SK-N-SH (cell line): ENCODE results near the gene NNAT. TPM values are rescaled to one million over a fixed set of nuclear protein-coding genes. Genes with fewer than 3 reads are reported as not detected.

Source experiments
- CTCF ChIA-PET: fragments of 300-600, 350-600 bp; formaldehyde crosslinking; extraction: SDS; loops from one replicate; lab custom pipeline; 2021; lab: Yijun Ruan, JAX
- POLR2A ChIA-PET: fragments of 350-600 bp; sonication (Branson Sonifier 250); formaldehyde crosslinking; extraction: SDS; loops from one replicate; lab custom pipeline; 2020; ENCODE audit warnings: antibody characterized with exemption, inconsistent platforms; lab: Yijun Ruan, JAX
- DNase-seq: peaks from one replicate; pipeline ENCODE4 v3.0.0; 2012
- H2AFZ ChIP-seq: fragments of 200-600 bp; sonication (generic); 2 replicates; pipeline ENCODE4 v1.8.1; 2016; ENCODE audit warnings: antibody characterized with exemption, mild to moderate bottlenecking, low read depth
- H3F3A ChIP-seq: fragments of 200-600 bp; sonication (generic); replicated peaks from 2 replicates; pipeline ENCODE3; 2016; ENCODE audit warnings: antibody characterized with exemption, mild to moderate bottlenecking; ENCODE audit not compliant: insufficient read depth
- H3K27ac ChIP-seq, 2 experiments: fragments of 200-500 bp in 1 of 2; fragments of 200-600 bp in 1 of 2; sonication (Bioruptor generic) in 1 of 2; sonication (generic), shearing (Covaris generic) in 1 of 2; 2 replicates each; pipeline versions ENCODE4 v1.5.1 to v1.6.1; 2014 to 2016; ENCODE audit warnings: low read depth in 2 of 2, inconsistent platforms in 1 of 2, low read length in 1 of 2, mild to moderate bottlenecking in 1 of 2, mixed read lengths in 1 of 2
- H3K27me3 ChIP-seq: fragments of 200-600 bp; sonication (generic), shearing (Covaris generic); 2 replicates; pipeline ENCODE4 v1.6.1; 2016; ENCODE audit warnings: mixed run types; ENCODE audit not compliant: insufficient read depth
- H3K36me3 ChIP-seq, 2 experiments: fragments of 200-500 bp in 1 of 2; fragments of 200-600 bp in 1 of 2; sonication (Bioruptor generic) in 1 of 2; sonication (generic) in 1 of 2; replicated peaks in 1 of 2; 2 replicates each; pipeline versions ENCODE3 to v1.5.1; 2014 to 2016; ENCODE audit warnings: low read length in 1 of 2, mild to moderate bottlenecking in 1 of 2; ENCODE audit not compliant: insufficient read depth in 2 of 2, control insufficient read depth in 1 of 2
- H3K4me1 ChIP-seq, 2 experiments: fragments of 200-500 bp in 1 of 2; fragments of 200-600 bp in 1 of 2; sonication (Bioruptor generic) in 1 of 2; sonication (generic), shearing (Covaris generic) in 1 of 2; 2 replicates each; pipeline versions ENCODE4 v1.5.1 to v1.6.1; 2014 to 2016; ENCODE audit warnings: low read depth in 1 of 2, low read length in 1 of 2, mixed run types in 1 of 2; ENCODE audit not compliant: insufficient read depth in 2 of 2, control insufficient read depth in 1 of 2
- H3K4me2 ChIP-seq: fragments of 200-600 bp; sonication (generic), shearing (Covaris generic); 2 replicates; pipeline ENCODE4 v1.6.1; 2017; ENCODE audit warnings: mixed run types
- H3K4me3 ChIP-seq, 2 experiments: fragments of 200-500 bp in 1 of 2; fragments of 200-600 bp in 1 of 2; sonication (Bioruptor generic) in 1 of 2; sonication (generic), shearing (Covaris generic) in 1 of 2; 2 replicates each; pipeline versions ENCODE4 v1.5.1 to v1.8.1; 2014 to 2016; ENCODE audit warnings: low read depth in 2 of 2, inconsistent platforms in 1 of 2, low read length in 1 of 2, mild to moderate bottlenecking in 1 of 2, mixed read lengths in 1 of 2, moderate library complexity in 1 of 2
- H3K79me2 ChIP-seq: fragments of 200-600 bp; sonication (generic); 2 replicates; pipeline ENCODE4 v1.8.1; 2017; ENCODE audit warnings: mild to moderate bottlenecking; ENCODE audit not compliant: insufficient read depth
- H3K9ac ChIP-seq: fragments of 200-600 bp; sonication (generic); 2 replicates; pipeline ENCODE4 v1.6.1; 2017; ENCODE audit warnings: mixed run types
- H3K9me2 ChIP-seq: fragments of 200-600 bp; sonication (generic); 2 replicates; pipeline ENCODE4 v1.6.1; 2017; ENCODE audit warnings: mixed run types
- H3K9me3 ChIP-seq: fragments of 200-600 bp; sonication (generic); 2 replicates; pipeline ENCODE4 v1.6.1; 2017; ENCODE audit warnings: mixed run types, mild to moderate bottlenecking, moderate library complexity
- H4K20me1 ChIP-seq: fragments of 200-600 bp; sonication (generic); 2 replicates; pipeline ENCODE4 v1.6.1; 2017; ENCODE audit warnings: mild to moderate bottlenecking, mixed run types; ENCODE audit not compliant: insufficient read depth
- ELF1 ChIP-seq: IDR thresholded peaks from 2 replicates; pipeline ENCODE4 v1.4.0; 2012
- EP300 ChIP-seq, 2 experiments: IDR thresholded peaks; 2 replicates each; pipeline versions ENCODE4 v1.4.0 to v1.6.1; 2012; ENCODE audit warnings: borderline replicate concordance in 1 of 2, low read depth in 1 of 2, low read length in 1 of 2
- GABPA ChIP-seq: IDR thresholded peaks from 2 replicates; pipeline ENCODE4 v1.4.0; 2012; ENCODE audit warnings: low read depth, mild to moderate bottlenecking
- GATA2 ChIP-seq: sonication (generic); formaldehyde crosslinking; IDR thresholded peaks from 2 replicates; pipeline ENCODE4 v1.5.0; 2020; ENCODE audit warnings: mild to moderate bottlenecking, missing genetic modification reagents
- JUND ChIP-seq: IDR thresholded peaks from 2 replicates; pipeline ENCODE4 v1.4.0; 2012
- MEF2A ChIP-seq: IDR thresholded peaks from 2 replicates; pipeline ENCODE4 v1.4.0; 2012; ENCODE audit warnings: low read depth, borderline replicate concordance
- MXI1 ChIP-seq: IDR thresholded peaks from 2 replicates; pipeline ENCODE4 v1.6.1; 2012; ENCODE audit warnings: mild to moderate bottlenecking, low read depth, low read length, improper control_type of control experiment
- NRF1 ChIP-seq: IDR thresholded peaks from 2 replicates; pipeline ENCODE4 v1.6.1; 2012; ENCODE audit warnings: low read depth, mild to moderate bottlenecking, low read length
- RAD21 ChIP-seq: IDR thresholded peaks from 2 replicates; pipeline ENCODE4 v1.6.1; 2012; ENCODE audit warnings: mild to moderate bottlenecking, low read length
- RFX5 ChIP-seq: IDR thresholded peaks from 2 replicates; pipeline ENCODE4 v1.6.1; 2012; ENCODE audit warnings: mild to moderate bottlenecking, improper control_type of control experiment, low read length
- RXRA ChIP-seq: IDR thresholded peaks from 2 replicates; pipeline ENCODE4 v1.4.0; 2012; ENCODE audit warnings: low read depth, mild to moderate bottlenecking, borderline replicate concordance
- SMC3 ChIP-seq: IDR thresholded peaks from 2 replicates; pipeline ENCODE4 v1.6.1; 2012; ENCODE audit warnings: low read depth, low read length, improper control_type of control experiment
- TCF12 ChIP-seq: IDR thresholded peaks from 2 replicates; pipeline ENCODE4 v1.4.0; 2012
- TEAD4 ChIP-seq: IDR thresholded peaks from 2 replicates; pipeline ENCODE4 v1.4.0; 2012; ENCODE audit warnings: mild to moderate bottlenecking, borderline replicate concordance; ENCODE audit not compliant: insufficient read depth
- YY1 ChIP-seq: IDR thresholded peaks from 2 replicates; pipeline ENCODE4 v1.4.0; 2012; ENCODE audit warnings: low read depth, mild to moderate bottlenecking
- WGBS: methylation state at CpG from one replicate; pipeline ENCODE4 v1.1.6; 2017; ENCODE audit warnings: low lambda C conversion rate; 5-methylcytosine and 5-hydroxymethylcytosine counted together
- polyA plus RNA-seq, 3 experiments: library from polyadenylated mRNA; depleted of rRNA; stranded (reverse); fragments of >200 nt; gene quantifications; 2 replicates each; pipeline ENCODE4 v1.2.3, GENCODE V29; 2012
- TF ChIP-seq, protein P1 (sequence below): IDR thresholded peaks from 2 replicates; pipeline ENCODE4; 2012
- TF ChIP-seq, protein P2 (sequence below): IDR thresholded peaks from 2 replicates; pipeline ENCODE4 v1.4.0; 2012; ENCODE audit warnings: low read depth, borderline replicate concordance
- TF ChIP-seq, protein P3 (sequence below): IDR thresholded peaks from 2 replicates; pipeline ENCODE4 v1.4.0; 2012; ENCODE audit warnings: low read depth, borderline replicate concordance
- TF ChIP-seq, protein P4 (sequence below): fragments of 200-600 bp; sonication (generic); IDR thresholded peaks from 2 replicates; pipeline ENCODE4 v1.6.1; 2017; ENCODE audit warnings: antibody characterized with exemption, mild to moderate bottlenecking, moderate library complexity
- TF ChIP-seq, protein P5 (sequence below): IDR thresholded peaks from 2 replicates; pipeline ENCODE4 v1.6.1; 2012; ENCODE audit warnings: mild to moderate bottlenecking, low read depth, low read length, moderate library complexity

Gene NNAT
- polyA plus RNA-seq, 1 of the 3 experiments (the other 2 are of a cell fraction): 6.7 TPM

DNA sequence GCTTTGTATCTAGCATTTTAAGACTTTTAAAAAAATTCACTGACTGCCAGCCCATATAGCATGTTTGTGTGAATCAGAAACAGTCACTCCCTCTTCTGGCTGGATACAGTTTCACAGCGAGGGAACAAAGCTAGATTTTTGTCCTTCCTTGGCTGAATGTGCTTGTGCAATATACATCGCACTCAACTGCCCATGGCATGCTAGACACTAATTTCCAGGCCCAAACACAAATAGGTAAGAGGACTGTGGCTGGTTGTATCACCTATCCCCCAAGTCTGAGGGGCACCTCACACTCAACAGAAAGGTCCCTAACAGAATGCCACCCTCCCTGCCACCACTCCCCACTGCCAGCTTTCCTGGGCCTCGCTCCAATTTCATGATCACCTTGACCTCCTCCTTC lies 22.8 kb downstream of the NNAT start:
- Histone ChIP-seq H3K27me3 (peaks cover 7% of the 10 kb centered on the region; the same call in 1 of the 2 replicates), H4K20me1 (no peaks in the 10 kb centered on the region), H3K4me3 (no peak overlapping the region), H3K9ac (no peak overlapping the region), H2AFZ (no peak overlapping the region), H3K4me1 (no peaks in the 10 kb centered on the region), H3K79me2 (no peaks in the 10 kb centered on the region), H3K9me2 (no peaks in the 10 kb centered on the region), H3K36me3 (no peaks in the 10 kb centered on the region), H3K4me2 (no peak overlapping the region), H3F3A (no peaks in the 10 kb centered on the region), H3K27ac (no peak overlapping the region), H3K9me3 (no peaks in the 10 kb centered on the region)
- POLR2A ChIA-PET: no interaction called here
- 63% methylated on average over 3 of the region's 3 CpGs for WGBS
- peak; percentile 52 for DNase-seq
- TF ChIP-seq, protein P1, sequence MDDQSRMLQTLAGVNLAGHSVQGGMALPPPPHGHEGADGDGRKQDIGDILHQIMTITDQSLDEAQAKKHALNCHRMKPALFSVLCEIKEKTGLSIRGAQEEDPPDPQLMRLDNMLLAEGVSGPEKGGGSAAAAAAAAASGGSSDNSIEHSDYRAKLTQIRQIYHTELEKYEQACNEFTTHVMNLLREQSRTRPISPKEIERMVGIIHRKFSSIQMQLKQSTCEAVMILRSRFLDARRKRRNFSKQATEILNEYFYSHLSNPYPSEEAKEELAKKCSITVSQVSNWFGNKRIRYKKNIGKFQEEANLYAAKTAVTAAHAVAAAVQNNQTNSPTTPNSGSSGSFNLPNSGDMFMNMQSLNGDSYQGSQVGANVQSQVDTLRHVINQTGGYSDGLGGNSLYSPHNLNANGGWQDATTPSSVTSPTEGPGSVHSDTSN: no peak
- TF ChIP-seq, protein P2, sequence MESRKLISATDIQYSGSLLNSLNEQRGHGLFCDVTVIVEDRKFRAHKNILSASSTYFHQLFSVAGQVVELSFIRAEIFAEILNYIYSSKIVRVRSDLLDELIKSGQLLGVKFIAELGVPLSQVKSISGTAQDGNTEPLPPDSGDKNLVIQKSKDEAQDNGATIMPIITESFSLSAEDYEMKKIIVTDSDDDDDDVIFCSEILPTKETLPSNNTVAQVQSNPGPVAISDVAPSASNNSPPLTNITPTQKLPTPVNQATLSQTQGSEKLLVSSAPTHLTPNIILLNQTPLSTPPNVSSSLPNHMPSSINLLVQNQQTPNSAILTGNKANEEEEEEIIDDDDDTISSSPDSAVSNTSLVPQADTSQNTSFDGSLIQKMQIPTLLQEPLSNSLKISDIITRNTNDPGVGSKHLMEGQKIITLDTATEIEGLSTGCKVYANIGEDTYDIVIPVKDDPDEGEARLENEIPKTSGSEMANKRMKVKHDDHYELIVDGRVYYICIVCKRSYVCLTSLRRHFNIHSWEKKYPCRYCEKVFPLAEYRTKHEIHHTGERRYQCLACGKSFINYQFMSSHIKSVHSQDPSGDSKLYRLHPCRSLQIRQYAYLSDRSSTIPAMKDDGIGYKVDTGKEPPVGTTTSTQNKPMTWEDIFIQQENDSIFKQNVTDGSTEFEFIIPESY: no peak
- TF ChIP-seq RFX5: no peak
- TF ChIP-seq RXRA: no peak
- no peak for TF ChIP-seq NRF1
- TF ChIP-seq YY1: no peak
- TF ChIP-seq TEAD4: no peak
- no peak for TF ChIP-seq TCF12
- TF ChIP-seq ELF1: no peak
- TF ChIP-seq MEF2A: no peak
- no peak for TF ChIP-seq GABPA
- TF ChIP-seq GATA2: no peak
- TF ChIP-seq SMC3: 0 out of 2 replicates have a peak, but pooled peaks have one; percentile 19
- peak; percentile 46 for TF ChIP-seq RAD21
- no peak for TF ChIP-seq EP300 (IDR thresholded peaks at IDR 0.05; ENCODE audit: borderline replicate concordance in 1 of 2, low read depth in 1 of 2, low read length in 1 of 2)
- TF ChIP-seq, protein P3, sequence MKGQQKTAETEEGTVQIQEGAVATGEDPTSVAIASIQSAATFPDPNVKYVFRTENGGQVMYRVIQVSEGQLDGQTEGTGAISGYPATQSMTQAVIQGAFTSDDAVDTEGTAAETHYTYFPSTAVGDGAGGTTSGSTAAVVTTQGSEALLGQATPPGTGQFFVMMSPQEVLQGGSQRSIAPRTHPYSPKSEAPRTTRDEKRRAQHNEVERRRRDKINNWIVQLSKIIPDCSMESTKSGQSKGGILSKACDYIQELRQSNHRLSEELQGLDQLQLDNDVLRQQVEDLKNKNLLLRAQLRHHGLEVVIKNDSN: no peak
- no peak for TF ChIP-seq MXI1
- TF ChIP-seq, protein P4, sequence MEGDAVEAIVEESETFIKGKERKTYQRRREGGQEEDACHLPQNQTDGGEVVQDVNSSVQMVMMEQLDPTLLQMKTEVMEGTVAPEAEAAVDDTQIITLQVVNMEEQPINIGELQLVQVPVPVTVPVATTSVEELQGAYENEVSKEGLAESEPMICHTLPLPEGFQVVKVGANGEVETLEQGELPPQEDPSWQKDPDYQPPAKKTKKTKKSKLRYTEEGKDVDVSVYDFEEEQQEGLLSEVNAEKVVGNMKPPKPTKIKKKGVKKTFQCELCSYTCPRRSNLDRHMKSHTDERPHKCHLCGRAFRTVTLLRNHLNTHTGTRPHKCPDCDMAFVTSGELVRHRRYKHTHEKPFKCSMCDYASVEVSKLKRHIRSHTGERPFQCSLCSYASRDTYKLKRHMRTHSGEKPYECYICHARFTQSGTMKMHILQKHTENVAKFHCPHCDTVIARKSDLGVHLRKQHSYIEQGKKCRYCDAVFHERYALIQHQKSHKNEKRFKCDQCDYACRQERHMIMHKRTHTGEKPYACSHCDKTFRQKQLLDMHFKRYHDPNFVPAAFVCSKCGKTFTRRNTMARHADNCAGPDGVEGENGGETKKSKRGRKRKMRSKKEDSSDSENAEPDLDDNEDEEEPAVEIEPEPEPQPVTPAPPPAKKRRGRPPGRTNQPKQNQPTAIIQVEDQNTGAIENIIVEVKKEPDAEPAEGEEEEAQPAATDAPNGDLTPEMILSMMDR: peak; percentile 45
- no peak for TF ChIP-seq JUND
- TF ChIP-seq, protein P5, sequence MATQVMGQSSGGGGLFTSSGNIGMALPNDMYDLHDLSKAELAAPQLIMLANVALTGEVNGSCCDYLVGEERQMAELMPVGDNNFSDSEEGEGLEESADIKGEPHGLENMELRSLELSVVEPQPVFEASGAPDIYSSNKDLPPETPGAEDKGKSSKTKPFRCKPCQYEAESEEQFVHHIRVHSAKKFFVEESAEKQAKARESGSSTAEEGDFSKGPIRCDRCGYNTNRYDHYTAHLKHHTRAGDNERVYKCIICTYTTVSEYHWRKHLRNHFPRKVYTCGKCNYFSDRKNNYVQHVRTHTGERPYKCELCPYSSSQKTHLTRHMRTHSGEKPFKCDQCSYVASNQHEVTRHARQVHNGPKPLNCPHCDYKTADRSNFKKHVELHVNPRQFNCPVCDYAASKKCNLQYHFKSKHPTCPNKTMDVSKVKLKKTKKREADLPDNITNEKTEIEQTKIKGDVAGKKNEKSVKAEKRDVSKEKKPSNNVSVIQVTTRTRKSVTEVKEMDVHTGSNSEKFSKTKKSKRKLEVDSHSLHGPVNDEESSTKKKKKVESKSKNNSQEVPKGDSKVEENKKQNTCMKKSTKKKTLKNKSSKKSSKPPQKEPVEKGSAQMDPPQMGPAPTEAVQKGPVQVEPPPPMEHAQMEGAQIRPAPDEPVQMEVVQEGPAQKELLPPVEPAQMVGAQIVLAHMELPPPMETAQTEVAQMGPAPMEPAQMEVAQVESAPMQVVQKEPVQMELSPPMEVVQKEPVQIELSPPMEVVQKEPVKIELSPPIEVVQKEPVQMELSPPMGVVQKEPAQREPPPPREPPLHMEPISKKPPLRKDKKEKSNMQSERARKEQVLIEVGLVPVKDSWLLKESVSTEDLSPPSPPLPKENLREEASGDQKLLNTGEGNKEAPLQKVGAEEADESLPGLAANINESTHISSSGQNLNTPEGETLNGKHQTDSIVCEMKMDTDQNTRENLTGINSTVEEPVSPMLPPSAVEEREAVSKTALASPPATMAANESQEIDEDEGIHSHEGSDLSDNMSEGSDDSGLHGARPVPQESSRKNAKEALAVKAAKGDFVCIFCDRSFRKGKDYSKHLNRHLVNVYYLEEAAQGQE: no peak
- CTCF ChIA-PET: interaction anchor here (0.5 to 1.2 kb wide), 5 partner anchors 9 to 862 kb away, joined by 3 to 6 read pairs (median 3); partner anchors contain the start of gene BLCAP
